Mesenchymal stem cell (in vitro differentiated cells and primary cell): ENCODE data around the gene SMIM21.

Experiments used
- DNase-seq: peaks from one replicate; pipeline ENCODE4 v3.0.0-alpha.2; 2013
- H2AFZ ChIP-seq: one replicate; pipeline ENCODE4 v1.6.1; 2013; ENCODE audit warnings: low read depth, mild to moderate bottlenecking, control low read depth, inconsistent platforms, low read length, moderate library complexity
- H2AK5ac ChIP-seq: 2 replicates; pipeline ENCODE4 v1.6.1; 2013; ENCODE audit warnings: low read length, moderate library complexity, mild to moderate bottlenecking, inconsistent platforms; ENCODE audit not compliant: severe bottlenecking
- H2BK120ac ChIP-seq: one replicate; pipeline ENCODE4 v1.6.1; 2013; ENCODE audit warnings: low read depth, mild to moderate bottlenecking, inconsistent platforms, low read length, moderate library complexity
- H2BK12ac ChIP-seq, 2 experiments: one replicate each; pipeline ENCODE4 v1.6.1; 2013; ENCODE audit warnings: inconsistent platforms in 2 of 2, low read length in 2 of 2, mild to moderate bottlenecking in 2 of 2, moderate library complexity in 2 of 2, control low read depth in 1 of 2
- H2BK15ac ChIP-seq: one replicate; pipeline ENCODE4 v1.6.1; 2013; ENCODE audit warnings: mild to moderate bottlenecking, low read depth, inconsistent platforms; ENCODE audit not compliant: poor library complexity, severe bottlenecking
- H2BK5ac ChIP-seq: 2 replicates; pipeline ENCODE4 v1.6.1; 2013; ENCODE audit warnings: low read depth, mild to moderate bottlenecking, low read length, control low read depth, inconsistent platforms; ENCODE audit not compliant: poor library complexity, severe bottlenecking
- H3K14ac ChIP-seq, 2 experiments: one replicate each; pipeline ENCODE4 v1.6.1; 2013; ENCODE audit warnings: inconsistent platforms in 2 of 2, low read length in 2 of 2, control low read depth in 1 of 2, mild to moderate bottlenecking in 1 of 2, moderate library complexity in 1 of 2
- H3K18ac ChIP-seq, 2 experiments: one replicate each; pipeline ENCODE4 v1.6.1; 2013; ENCODE audit warnings: inconsistent platforms in 2 of 2, low read length in 2 of 2, control low read depth in 1 of 2, low read depth in 1 of 2, mild to moderate bottlenecking in 1 of 2
- H3K23ac ChIP-seq, 2 experiments: one replicate each; pipeline ENCODE4 v1.6.1; 2013; ENCODE audit warnings: inconsistent platforms in 2 of 2, low read length in 2 of 2, mild to moderate bottlenecking in 2 of 2, moderate library complexity in 2 of 2, control low read depth in 1 of 2
- H3K27ac ChIP-seq: 2 replicates; pipeline ENCODE4 v1.5.1; 2013; ENCODE audit warnings: mild to moderate bottlenecking, moderate library complexity, low read length, control low read depth, inconsistent platforms; ENCODE audit not compliant: poor library complexity, severe bottlenecking
- H3K27me3 ChIP-seq, 2 experiments: 2 replicates each; pipeline versions ENCODE4 v1.6.1 to v1.7.0; 2013; ENCODE audit warnings: low read length in 2 of 2, mild to moderate bottlenecking in 2 of 2, moderate library complexity in 2 of 2, control low read depth in 1 of 2, inconsistent platforms in 1 of 2; ENCODE audit not compliant: control insufficient read depth in 1 of 2, insufficient read depth in 1 of 2
- H3K36me3 ChIP-seq, 2 experiments: 2 replicates each; pipeline versions ENCODE4 v1.6.1 to v1.7.0; 2013; ENCODE audit warnings: low read length in 2 of 2, control low read depth in 1 of 2, inconsistent platforms in 1 of 2, low read depth in 1 of 2, mild to moderate bottlenecking in 1 of 2; ENCODE audit not compliant: insufficient read depth in 2 of 2, control insufficient read depth in 1 of 2
- H3K4ac ChIP-seq, 2 experiments: one replicate each; pipeline ENCODE4 v1.6.1; 2013; ENCODE audit warnings: inconsistent platforms in 2 of 2, low read length in 2 of 2, mild to moderate bottlenecking in 2 of 2, moderate library complexity in 2 of 2, control low read depth in 1 of 2, low read depth in 1 of 2
- H3K4me1 ChIP-seq: 2 replicates; pipeline ENCODE4 v1.6.1; 2013; ENCODE audit warnings: low read depth, low read length, control low read depth; ENCODE audit not compliant: control insufficient read depth, insufficient read depth
- H3K4me2 ChIP-seq: 2 replicates; pipeline ENCODE4 v1.6.1; 2013; ENCODE audit warnings: low read length, mild to moderate bottlenecking, inconsistent platforms; ENCODE audit not compliant: poor library complexity, severe bottlenecking
- H3K4me3 ChIP-seq, 2 experiments: 2 replicates each; pipeline versions ENCODE4 v1.5.1 to v1.7.0; 2013; ENCODE audit warnings: low read length in 2 of 2, mild to moderate bottlenecking in 2 of 2, control low read depth in 1 of 2, low read depth in 1 of 2; ENCODE audit not compliant: insufficient read depth in 1 of 2
- H3K79me1 ChIP-seq: replicated peaks from 2 replicates; pipeline ENCODE4 v1.6.1; 2013; ENCODE audit warnings: mild to moderate bottlenecking, control low read depth, low read length, inconsistent platforms; ENCODE audit not compliant: poor library complexity, severe bottlenecking
- H3K9ac ChIP-seq: 2 replicates; pipeline ENCODE4 v1.7.0; 2013; ENCODE audit warnings: mild to moderate bottlenecking, low read length, moderate library complexity
- H3K9me3 ChIP-seq: 2 replicates; pipeline ENCODE4 v1.7.0; 2013; ENCODE audit warnings: mild to moderate bottlenecking, low read length; ENCODE audit not compliant: control insufficient read depth
- H4K8ac ChIP-seq: one replicate; pipeline ENCODE4 v1.6.1; 2013; ENCODE audit warnings: inconsistent platforms, mild to moderate bottlenecking, low read length, moderate library complexity
- H4K91ac ChIP-seq: one replicate; pipeline ENCODE4 v1.6.1; 2013; ENCODE audit warnings: mild to moderate bottlenecking, low read length, inconsistent platforms
- WGBS: methylation state at CpG from one replicate; pipeline ENCODE4 v1.1.7; 2013; ENCODE audit warnings: mixed read lengths; 5-methylcytosine and 5-hydroxymethylcytosine counted together

SMIM21 gene

GRCh38 chr18:75472906-75473305, 45.4 kb upstream of the SMIM21 start:
- Histone ChIP-seq H3K9ac (no peak overlapping the region), H3K4me2 (no peak overlapping the region), H3K4me3 (no peak overlapping the region), H3K18ac (no peak overlapping the region), H2BK120ac (no peak overlapping the region), H3K23ac (no peak overlapping the region), H3K4me1 (no peaks in the 10 kb centered on the region), H3K79me1 (no peaks in the 10 kb centered on the region), H2BK12ac (no peak overlapping the region), H4K91ac (no peak overlapping the region), H2AFZ (no peak overlapping the region), H3K14ac (no peak overlapping the region), H3K9me3 (no peaks in the 10 kb centered on the region), H3K36me3 (no peaks in the 10 kb centered on the region), H3K4ac (no peak overlapping the region), H3K27me3 (peaks cover 0 to 6% of the 10 kb centered on the region in 2 experiments), H2BK15ac (no peak overlapping the region), H3K27ac (no peak overlapping the region), H2AK5ac (no peak overlapping the region), H2BK5ac (no peak overlapping the region), H4K8ac (no peak overlapping the region)
- no peak for DNase-seq
- 93% methylated on average over 2 of the region's 5 CpGs for WGBS

GRCh38 chr18:75472396-75472795, 44.9 kb upstream of the SMIM21 start:
- Histone ChIP-seq H3K27me3 (peaks cover 0 to 9% of the 10 kb centered on the region in 2 experiments), H3K4me2 (no peak overlapping the region), H2BK120ac (no peak overlapping the region), H3K27ac (no peak overlapping the region), H3K36me3 (no peaks in the 10 kb centered on the region), H2BK15ac (no peak overlapping the region), H2BK5ac (no peak overlapping the region), H3K23ac (no peak overlapping the region), H3K4me1 (no peaks in the 10 kb centered on the region), H3K18ac (no peak overlapping the region), H4K91ac (no peak overlapping the region), H3K14ac (no peak overlapping the region), H2AK5ac (no peak overlapping the region), H3K4ac (no peak overlapping the region), H3K79me1 (no peaks in the 10 kb centered on the region), H3K9me3 (no peaks in the 10 kb centered on the region), H2AFZ (no peak overlapping the region), H3K4me3 (no peak overlapping the region), H2BK12ac (no peak overlapping the region), H4K8ac (no peak overlapping the region), H3K9ac (no peak overlapping the region)
- WGBS, result 97% methylated on average over 7 of the region's 7 CpGs
- DNase-seq, result no peak

- no peak overlapping the region for H3K18ac ChIP-seq
- no peak overlapping the region for H3K4ac ChIP-seq
- H3K23ac ChIP-seq, result no peak overlapping the region
- H4K91ac ChIP-seq, result no peak overlapping the region
- H2BK120ac ChIP-seq, result no peak overlapping the region
- H4K8ac ChIP-seq, result no peak overlapping the region
- no peaks in the 10 kb centered on the region for H3K9me3 ChIP-seq
- no peak overlapping the region for H2AFZ ChIP-seq
- no peaks in the 10 kb centered on the region for H3K36me3 ChIP-seq
- DNase-seq, result no peak
- no peak overlapping the region for H3K4me2 ChIP-seq
- H2BK12ac ChIP-seq, result no peak overlapping the region
- H3K4me1 ChIP-seq, result no peaks in the 10 kb centered on the region
- no peak overlapping the region for H3K14ac ChIP-seq
- no peaks in the 10 kb centered on the region for H3K79me1 ChIP-seq
- H3K9ac ChIP-seq, result no peak overlapping the region
- H2BK5ac ChIP-seq, result no peak overlapping the region
- H2AK5ac ChIP-seq, result no peak overlapping the region
- 86% methylated on average over 9 of the region's 9 CpGs for WGBS
- H3K27ac ChIP-seq, result no peak overlapping the region
- H2BK15ac ChIP-seq, result no peak overlapping the region
- H3K27me3 ChIP-seq, result peaks cover 0 to 10% of the 10 kb centered on the region in 2 experiments
- H3K4me3 ChIP-seq, result no peak overlapping the region
These were observed 44.3 kb upstream of the SMIM21 start for GRCh38 chr18:75471850-75472249.

- Histone ChIP-seq H3K4me3 (no peak overlapping the region), H3K14ac (no peak overlapping the region), H3K9me3 (no peaks in the 10 kb centered on the region), H2BK120ac (no peak overlapping the region), H3K4me1 (no peaks in the 10 kb centered on the region), H3K36me3 (no peaks in the 10 kb centered on the region), H3K9ac (no peak overlapping the region), H2AK5ac (no peak overlapping the region), H3K27me3 (peaks cover 0 to 10% of the 10 kb centered on the region in 2 experiments), H3K4me2 (no peak overlapping the region), H4K8ac (no peak overlapping the region), H2AFZ (no peak overlapping the region), H3K23ac (no peak overlapping the region), H2BK12ac (no peak overlapping the region), H3K18ac (no peak overlapping the region), H3K4ac (no peak overlapping the region), H2BK15ac (no peak overlapping the region), H4K91ac (no peak overlapping the region), H2BK5ac (no peak overlapping the region), H3K79me1 (no peaks in the 10 kb centered on the region), H3K27ac (no peak overlapping the region)
- 80% methylated on average over 2 of the region's 5 CpGs for WGBS
- no peak for DNase-seq
These were observed 40.3 kb upstream of the SMIM21 start for GRCh38 chr18:75467851-75468250.
